Activated T-helper 1 cell treated with Interleukin-2 at 50 U/mL for 16 hours (primary cell): Measurements from ENCODE around the gene COL5A2.

Experiments
- DNase-seq: peaks from one replicate; pipeline ENCODE4 v3.0.0-alpha.2; 2020; ENCODE audit warnings: low read depth

The COL5A2 gene

DNA sequence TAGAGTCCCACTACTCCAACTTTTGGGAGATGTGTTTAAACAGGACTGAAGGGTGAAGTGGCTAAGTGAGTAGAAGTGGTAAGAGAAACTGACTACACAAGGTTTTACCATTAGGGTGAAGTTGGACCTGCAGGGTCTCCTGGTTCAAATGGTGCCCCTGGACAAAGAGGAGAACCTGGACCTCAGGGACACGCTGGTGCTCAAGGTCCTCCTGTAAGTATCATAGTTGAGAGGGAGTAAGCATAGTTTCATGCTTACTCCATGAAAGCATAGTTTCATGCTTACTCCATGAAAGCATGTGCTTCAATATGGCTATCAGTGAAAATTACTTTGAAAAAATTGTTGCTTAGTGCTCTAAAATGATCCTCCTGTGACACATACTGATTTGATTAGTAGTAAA lies 186.3 kb downstream of the COL5A2 start:
- no peak for DNase-seq

DNA sequence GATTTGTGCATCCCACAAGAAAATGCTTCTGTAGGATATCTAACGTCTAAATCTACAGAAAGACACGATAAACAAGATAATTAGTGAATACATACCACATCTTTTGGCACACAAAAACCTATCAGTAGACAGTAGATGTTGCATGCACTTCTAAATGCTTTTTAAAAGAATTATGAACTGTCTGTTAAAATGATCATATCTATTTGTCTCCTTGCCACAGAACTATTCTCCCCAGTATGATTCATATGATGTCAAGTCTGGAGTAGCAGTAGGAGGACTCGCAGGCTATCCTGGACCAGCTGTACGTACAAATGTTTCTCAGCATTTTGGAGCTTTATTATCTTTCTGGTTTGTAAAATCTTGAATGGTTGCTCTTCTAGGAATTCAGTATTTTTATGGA lies 192.7 kb downstream of the COL5A2 start:
- no peak for DNase-seq

DNA sequence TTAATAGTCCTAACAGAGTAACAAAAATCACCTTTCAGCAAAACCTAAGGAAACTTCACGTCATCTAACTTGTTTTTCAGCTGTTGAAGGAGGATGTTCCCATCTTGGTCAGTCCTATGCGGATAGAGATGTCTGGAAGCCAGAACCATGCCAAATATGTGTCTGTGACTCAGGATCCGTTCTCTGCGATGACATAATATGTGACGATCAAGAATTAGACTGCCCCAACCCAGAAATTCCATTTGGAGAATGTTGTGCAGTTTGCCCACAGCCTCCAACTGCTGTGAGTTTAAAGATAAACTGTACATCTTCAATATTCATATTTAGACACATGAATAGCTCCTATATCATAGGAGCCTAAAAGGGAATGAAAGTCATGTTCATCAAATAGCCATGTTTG lies 194.9 kb downstream of the COL5A2 start:
- DNase-seq: no peak

GRCh38 chr2:188984065-188984491 lies 195.5 kb downstream of the COL5A2 start:
- DNase-seq: no peak

DNA sequence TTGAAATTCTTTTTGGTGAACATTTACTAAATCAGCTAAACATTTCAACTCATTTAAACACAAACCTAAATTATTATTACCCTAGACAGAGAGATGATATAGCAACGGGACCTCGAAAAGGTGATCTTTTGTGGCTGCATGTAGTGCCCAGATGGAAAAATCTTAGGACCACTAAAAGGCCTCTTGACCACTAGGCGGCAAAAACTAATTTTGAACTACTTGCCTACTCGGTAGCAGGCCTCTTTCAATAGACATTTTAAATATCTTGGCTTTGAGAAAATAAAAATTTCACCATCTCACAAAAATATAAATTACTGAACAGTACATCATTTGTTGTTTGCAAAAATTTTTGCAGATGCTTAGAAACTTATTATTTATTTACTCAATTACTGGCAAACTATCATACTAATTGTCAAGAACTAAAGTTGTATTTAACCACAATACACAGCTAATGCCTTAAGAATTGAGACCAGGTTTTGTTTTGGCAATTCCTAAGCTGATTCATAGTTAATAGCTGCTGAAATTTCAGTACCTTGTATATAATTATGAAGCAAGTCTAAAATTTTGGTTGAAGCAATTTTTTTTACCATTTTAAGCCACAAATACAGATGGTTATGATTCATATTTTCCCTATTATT lies 196.0 kb downstream of the COL5A2 start:
- DNase-seq: no peak
